Activated CD8-positive, alpha-beta memory T cell treated with anti-CD3 and anti-CD28 coated beads for 36 hours (primary cell): ENCODE results near the gene SLC2A9. TPM values are rescaled to one million over a fixed set of nuclear protein-coding genes. Genes with fewer than 3 reads are reported as not detected.
"Not testable (repeated sequence)": the region's sequence is repeated elsewhere in the genome, so short reads cannot be mapped to it uniquely, and the experiment has no call there.

ENCODE experiments used
- CTCF ChIA-PET: fragments of 350-600 bp; sonication (Branson Sonifier 250); formaldehyde crosslinking; loops from one replicate; lab custom pipeline; 2021; ENCODE audit warnings: antibody characterized with exemption; lab: Charles Lee
- POLR2A ChIA-PET: fragments of 350-600 bp; sonication (Branson Sonifier 250); formaldehyde crosslinking; loops from one replicate; lab custom pipeline; 2021; ENCODE audit warnings: antibody characterized with exemption; lab: Charles Lee
- total RNA-seq, 2 experiments: library from RNA; stranded (reverse); gene quantifications; one replicate each; pipeline ENCODE4 v1.2.3, GENCODE V29; 2021

SLC2A9 gene
- total RNA-seq, 2 experiments from 2014 or later = 1.4 to 1.6 TPM

DNA sequence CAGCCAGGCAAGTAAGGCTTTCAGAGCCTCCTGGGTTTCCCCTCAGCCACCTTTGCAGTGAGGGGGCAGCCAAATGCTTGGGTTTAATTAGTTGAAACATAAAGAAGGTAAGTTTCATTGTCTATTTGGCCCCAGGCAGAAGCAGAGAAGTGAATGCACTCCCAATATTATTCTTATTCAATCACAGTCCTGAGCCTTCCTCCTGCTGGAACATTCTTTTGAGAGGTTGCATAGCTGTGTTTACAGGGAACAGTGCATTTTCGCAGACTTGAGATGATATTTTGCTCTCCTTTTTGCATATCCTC, 13.9 kb downstream of the SLC2A9 start:
- ChIA-PET POLR2A (no interaction called here), CTCF (interaction anchor here (0.7 to 1.1 kb wide), 2 partner anchors 10 to 12 kb away, joined by 3 to 4 read pairs; no protein-coding TSS in a partner anchor)

- ChIA-PET POLR2A (no interaction called here), CTCF (interaction anchor here (1.1 kb wide), 1 partner anchor 11 kb away, joined by 3 read pairs; no protein-coding TSS in a partner anchor)
Observed at GRCh38 chr4:10006601-10007435, 14.5 kb downstream of the SLC2A9 start.

- POLR2A ChIA-PET = no interaction called here
Observed at GRCh38 chr4:10006231-10006600, 15.1 kb downstream of the SLC2A9 start.

GRCh38 chr4:10005632-10006031, 15.7 kb downstream of the SLC2A9 start:
- POLR2A ChIA-PET = no interaction called here
- CTCF ChIA-PET = no interaction called here

More at GRCh38 chr4:10006231-10006600, 15.1 kb downstream of the SLC2A9 start:
- CTCF ChIA-PET = no interaction called here

DNA sequence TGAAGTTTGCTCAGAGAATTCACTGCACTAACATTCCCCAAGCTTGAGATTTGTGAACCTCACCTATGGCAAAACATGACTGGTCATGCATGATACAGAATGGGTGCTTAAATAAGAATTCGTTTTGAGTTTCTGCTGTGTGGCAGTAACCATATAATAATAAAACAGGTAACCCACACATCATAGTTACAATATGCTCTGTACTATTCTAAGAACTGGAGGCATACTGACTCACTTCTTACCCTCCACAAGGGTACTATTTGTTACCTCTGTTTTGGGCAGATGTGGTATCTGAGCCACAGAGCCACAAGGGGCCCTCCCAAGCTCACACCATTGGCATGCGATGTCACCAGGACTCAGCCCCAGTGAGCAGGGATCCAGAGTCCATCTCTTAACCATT, 17.6 kb downstream of the SLC2A9 start:
- ChIA-PET POLR2A (no interaction called here), CTCF (no interaction called here)

- ChIA-PET CTCF (no interaction called here), POLR2A (no interaction called here)
Observed at GRCh38 chr4:10002278-10002677, 19.0 kb downstream of the SLC2A9 start.

DNA sequence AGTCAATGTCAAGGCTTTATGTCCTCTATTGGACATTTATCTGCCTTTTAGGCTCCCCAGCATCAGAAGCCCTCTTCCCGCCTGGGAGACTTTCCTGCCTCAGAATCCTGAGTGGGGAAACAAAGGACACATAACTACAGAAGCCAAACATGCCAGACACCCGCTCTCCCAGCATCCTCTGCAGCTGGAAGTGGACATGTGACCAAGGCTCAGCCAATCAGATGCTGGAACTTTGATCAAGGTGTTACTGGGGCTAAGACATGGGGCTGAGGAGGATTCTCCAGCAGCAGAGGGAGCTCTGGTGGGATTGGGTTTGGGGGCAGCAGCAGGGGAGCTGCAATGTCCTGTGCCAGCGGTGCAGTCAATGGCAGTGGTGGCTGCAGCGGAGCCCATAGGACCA, 19.5 kb downstream of the SLC2A9 start:
- ChIA-PET POLR2A (no interaction called here), CTCF (no interaction called here)

DNA sequence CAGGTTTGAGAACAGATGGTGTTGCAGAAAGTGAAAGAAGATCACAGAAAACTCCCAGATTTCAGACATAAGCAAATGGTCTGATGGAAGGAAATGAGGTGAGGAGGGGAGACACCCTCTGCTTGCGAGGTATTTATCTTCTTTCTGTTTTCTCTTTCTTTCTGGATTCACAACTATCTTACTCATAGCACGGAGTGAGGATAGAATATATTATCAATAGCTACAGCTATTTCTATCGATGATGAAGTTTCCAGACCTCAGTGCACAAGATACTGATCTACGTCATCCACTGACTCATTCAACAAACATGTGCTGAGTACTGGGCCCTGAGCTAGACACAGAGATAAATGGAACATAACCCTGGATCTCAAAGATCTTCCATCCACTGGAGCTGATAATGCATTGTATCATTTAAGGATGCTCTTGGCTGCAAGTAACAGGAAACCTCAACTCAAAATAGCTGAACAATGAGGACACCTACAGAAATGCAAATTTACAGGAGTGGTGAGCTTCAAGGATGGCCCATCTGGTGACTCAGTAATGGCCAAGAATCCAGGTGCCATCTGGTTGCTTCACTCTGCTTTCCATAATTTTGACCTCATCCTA, 21.2 kb downstream of the SLC2A9 start:
- ChIA-PET POLR2A (no interaction called here), CTCF (no interaction called here)

DNA sequence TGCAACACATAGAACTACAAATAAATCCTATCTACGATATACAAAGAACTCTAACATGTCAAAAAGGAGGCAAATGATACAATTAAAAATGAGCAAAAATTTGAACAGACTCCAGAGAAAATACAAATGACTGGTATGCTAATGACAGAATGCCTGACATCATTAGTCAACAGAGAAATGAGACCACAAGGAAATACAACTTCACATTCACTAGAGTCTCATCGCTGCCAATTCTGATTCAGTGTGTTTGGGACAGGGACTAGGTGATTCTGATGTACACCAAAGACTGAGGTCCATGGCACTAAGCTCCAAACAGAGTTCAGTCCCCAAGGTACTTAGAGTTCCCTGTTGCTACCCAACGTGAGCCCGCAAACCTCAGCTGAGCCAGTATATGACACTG, 23.4 kb downstream of the SLC2A9 start:
- ChIA-PET CTCF (interaction anchor here (1.2 kb wide), 1 partner anchor 294 kb away, joined by 3 read pairs; no protein-coding TSS in a partner anchor), POLR2A (no interaction called here)

- POLR2A ChIA-PET = no interaction called here
- CTCF ChIA-PET = no interaction called here
Observed at GRCh38 chr4:9996319-9997110, 24.8 kb downstream of the SLC2A9 start.

- POLR2A ChIA-PET = interaction anchor here (0.6 to 0.7 kb wide), 3 partner anchors 39 to 169 kb away, joined by 3 to 7 read pairs (median 3); partner anchors contain the start of gene WDR1
Observed at GRCh38 chr4:9994246-9994847, 26.9 kb downstream of the SLC2A9 start.

GRCh38 chr4:9989918-9990635, 31.2 kb downstream of the SLC2A9 start:
- ChIA-PET POLR2A (no interaction called here), CTCF (no interaction called here)

More at GRCh38 chr4:9994246-9994847, 26.9 kb downstream of the SLC2A9 start:
- CTCF ChIA-PET = no interaction called here

DNA sequence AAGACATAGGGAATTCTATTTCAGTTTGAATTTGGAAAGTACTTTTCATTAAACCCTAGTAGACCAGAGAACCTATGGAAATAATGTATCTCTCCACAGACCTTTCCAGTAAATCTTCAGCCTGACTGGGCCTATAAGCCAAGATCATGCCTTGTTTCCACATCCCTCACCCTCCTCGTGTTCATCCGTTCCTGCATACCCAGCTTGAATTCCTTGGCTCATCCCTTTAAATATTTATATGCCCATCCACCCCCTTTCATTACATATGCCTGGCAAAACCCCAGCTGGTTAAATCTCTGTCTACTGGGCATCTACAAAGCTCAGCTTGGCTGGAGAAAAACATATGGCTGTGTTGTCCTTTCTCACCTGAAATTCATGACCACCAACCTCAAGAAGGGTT, 32.4 kb downstream of the SLC2A9 start:
- POLR2A ChIA-PET = no interaction called here
- CTCF ChIA-PET = no interaction called here

DNA sequence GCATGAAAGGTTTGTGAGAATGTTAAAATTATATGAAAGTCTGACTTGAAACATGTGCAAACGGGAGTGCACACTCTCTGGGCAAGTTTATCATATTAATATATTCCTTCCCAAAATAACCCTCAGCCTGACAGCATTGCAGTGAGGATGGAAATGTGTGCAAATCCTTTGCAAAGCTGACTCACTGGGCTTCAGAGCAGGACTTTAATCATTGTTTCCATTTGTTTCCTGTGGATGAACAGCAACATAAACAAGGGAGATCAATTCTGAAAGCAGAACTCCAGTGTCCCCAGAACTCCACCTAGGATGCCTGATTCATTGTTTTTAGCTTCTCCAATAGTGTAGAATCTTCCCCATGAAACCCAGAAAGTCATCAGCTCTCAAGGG, 32.9 kb downstream of the SLC2A9 start:
- POLR2A ChIA-PET = no interaction called here
- CTCF ChIA-PET = no interaction called here

- CTCF ChIA-PET = no interaction called here
- POLR2A ChIA-PET = no interaction called here
Observed at GRCh38 chr4:9987749-9988362, 33.4 kb downstream of the SLC2A9 start.

DNA sequence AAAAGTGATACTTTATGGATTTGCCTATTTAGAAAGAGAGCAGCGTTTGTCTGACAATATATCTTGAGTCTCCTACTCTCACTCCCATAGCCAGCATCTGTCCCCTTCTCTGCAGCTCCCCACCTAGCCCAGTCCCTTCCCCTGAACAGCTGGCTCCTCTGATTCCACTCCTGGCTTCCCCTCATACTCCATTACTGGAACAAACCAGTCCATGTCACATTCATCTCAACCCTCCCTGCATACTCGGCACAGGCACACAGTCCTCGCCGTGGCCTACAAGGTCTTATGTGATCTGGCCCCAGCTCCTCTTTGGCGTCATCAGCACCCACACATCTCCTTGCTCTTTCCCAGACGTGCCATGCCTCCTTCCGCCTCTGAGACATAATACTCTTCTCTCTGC, 36.7 kb downstream of the SLC2A9 start:
- CTCF ChIA-PET = no interaction called here

DNA sequence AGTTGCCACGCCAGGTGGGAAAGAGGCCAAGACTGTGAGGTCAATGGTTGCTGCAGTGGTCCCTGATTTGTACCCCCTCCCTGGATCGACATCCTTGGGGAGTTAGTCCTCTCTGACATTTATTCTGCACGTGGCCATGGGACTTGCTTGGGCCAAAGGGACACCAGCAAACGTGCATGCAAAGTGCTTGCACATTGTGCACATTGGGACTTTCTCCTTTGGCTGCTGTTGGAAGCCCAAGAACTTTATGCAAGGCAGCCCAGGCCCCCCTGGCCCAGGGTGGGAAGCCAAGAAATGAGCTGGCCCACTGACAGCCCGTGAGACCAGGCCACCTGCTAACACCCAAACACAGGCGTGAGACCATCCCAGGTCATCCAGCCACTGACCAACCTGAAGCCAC, 38.1 kb downstream of the SLC2A9 start:
- CTCF ChIA-PET = no interaction called here
- POLR2A ChIA-PET = no interaction called here

More for the DNA sequence above, 36.7 kb downstream of the SLC2A9 start:
- POLR2A ChIA-PET = no interaction called here

GRCh38 chr4:9981899-9982298, 39.4 kb downstream of the SLC2A9 start:
- CTCF ChIA-PET, POLR2A ChIA-PET: not testable (repeated sequence)

DNA sequence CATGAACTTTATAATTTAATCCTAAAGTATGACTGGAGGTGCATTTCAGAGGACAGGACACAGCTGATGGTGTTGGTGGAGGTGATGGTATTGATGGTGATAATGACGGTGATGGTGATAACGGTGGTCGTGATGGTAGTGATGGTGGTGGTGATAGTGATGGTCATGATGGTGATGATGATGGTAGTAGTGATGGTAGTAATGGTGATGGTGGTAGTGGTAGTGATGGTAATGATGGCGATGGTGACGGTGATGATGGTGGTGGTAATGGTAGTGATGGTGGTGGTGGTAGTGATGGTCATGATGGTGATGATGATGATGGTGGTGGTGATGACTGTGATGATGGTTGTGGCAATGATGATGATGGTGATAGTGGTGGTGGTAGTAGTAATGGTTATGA, 40.4 kb downstream of the SLC2A9 start:
- POLR2A ChIA-PET = no interaction called here
- CTCF ChIA-PET = no interaction called here
